HepG2 (cell line): ENCODE results near the gene CNNM4. TPM values are rescaled to one million over a fixed set of nuclear protein-coding genes. Genes with fewer than 3 reads are reported as not detected.
A peak's percentile ranks its signal among the peaks of the same experiment; 100 is the strongest.

Experiments used
- ATF1 ChIP-seq: IDR thresholded peaks from 2 replicates; pipeline ENCODE4 v1.6.1; 2016; ENCODE audit warnings: mild to moderate bottlenecking, control low read depth
- BCLAF1 ChIP-seq: fragments of 450-650 bp; IDR thresholded peaks from 2 replicates; pipeline ENCODE4 v1.6.1; 2017; ENCODE audit warnings: mild to moderate bottlenecking
- CEBPG ChIP-seq: IDR thresholded peaks from 2 replicates; pipeline ENCODE4 v1.6.1; 2016
- CHD4 ChIP-seq: fragments of 200-600 bp; sonication (generic); IDR thresholded peaks from 2 replicates; pipeline ENCODE4 v1.7.0; 2017; ENCODE audit warnings: mild to moderate bottlenecking, low read length, borderline replicate concordance
- E2F2 ChIP-seq: sonication (generic); formaldehyde crosslinking; IDR thresholded peaks from 2 replicates; pipeline ENCODE4 v1.4.0; 2020; ENCODE audit warnings: missing genetic modification reagents, borderline replicate concordance
- KAT7 ChIP-seq: IDR thresholded peaks from 2 replicates; pipeline ENCODE4 v1.6.1; 2018; ENCODE audit warnings: borderline replicate concordance, missing compliant biosample characterization
- KLF11 ChIP-seq: IDR thresholded peaks from 2 replicates; pipeline ENCODE4 v1.6.1; 2016; ENCODE audit warnings: missing compliant biosample characterization
- PBX3 ChIP-seq: sonication (generic); formaldehyde crosslinking; IDR thresholded peaks from 2 replicates; pipeline ENCODE4 v1.8.1; 2023; ENCODE audit warnings: missing genetic modification reagents, inconsistent platforms, borderline replicate concordance
- RBM39 ChIP-seq: fragments of 200-400 bp; formaldehyde crosslinking; IDR thresholded peaks from one replicate; pipeline ENCODE4 v1.6.1; 2018; ENCODE audit warnings: antibody characterized with exemption, mild to moderate bottlenecking, low read depth, low read length; ENCODE audit not compliant: poor library complexity, severe bottlenecking
- REL ChIP-seq: sonication (generic); formaldehyde crosslinking; conservative IDR thresholded peaks from 2 replicates; pipeline ENCODE4 v1.8.0; 2022; ENCODE audit warnings: mild to moderate bottlenecking, missing genetic modification reagents, moderate library complexity
- SP5 ChIP-seq: IDR thresholded peaks from 2 replicates; pipeline ENCODE4 v1.6.1; 2016; ENCODE audit warnings: low read depth, borderline replicate concordance
- ZHX2 ChIP-seq, 2 experiments: sonication (generic) in 1 of 2; formaldehyde crosslinking in 1 of 2; IDR thresholded peaks; 2 replicates each; pipeline versions ENCODE4 v1.6.1 to v1.9.0; 2014 to 2022; ENCODE audit warnings: antibody characterized with exemption in 1 of 2, borderline replicate concordance in 1 of 2, inconsistent platforms in 1 of 2, low read depth in 1 of 2, missing genetic modification reagents in 1 of 2
- ZMAT5 ChIP-seq: sonication (generic); formaldehyde crosslinking; IDR thresholded peaks from 2 replicates; pipeline ENCODE4 v1.5.0; 2020; ENCODE audit warnings: mild to moderate bottlenecking, low read depth, missing genetic modification reagents, borderline replicate concordance
- ZNF230 ChIP-seq: sonication (generic); formaldehyde crosslinking; IDR thresholded peaks from 2 replicates; pipeline ENCODE4 v1.4.0; 2020; ENCODE audit warnings: mild to moderate bottlenecking, missing genetic modification reagents
- ZNF567 ChIP-seq: sonication (generic); formaldehyde crosslinking; IDR thresholded peaks from 2 replicates; pipeline ENCODE4 v1.8.1; 2023; ENCODE audit warnings: mild to moderate bottlenecking, missing genetic modification reagents, borderline replicate concordance
- ZSCAN30 ChIP-seq: sonication (generic); formaldehyde crosslinking; IDR thresholded peaks from 2 replicates; pipeline ENCODE4 v1.5.0; 2020; ENCODE audit warnings: mild to moderate bottlenecking, missing genetic modification reagents
- ZSCAN9 ChIP-seq: IDR thresholded peaks from 2 replicates; pipeline ENCODE4 v1.6.1; 2016; ENCODE audit warnings: borderline replicate concordance
- polyA plus RNA-seq, 8 experiments: library from polyadenylated mRNA; depleted of rRNA in 3 of 8; stranded (reverse) in 7 of 8; unstranded in 1 of 8; fragments of >200 nt; fragmentation: Illumina TruSeq in 4 of 8; extraction: Trizol in 4 of 8; gene quantifications; 2 replicates each; pipeline versions ENCODE4 v1.2.1 to v1.2.3, GENCODE V29; 2011 to 2016; ENCODE audit warnings: low read depth in 4 of 8, missing spikeins in 1 of 8, mixed read lengths in 1 of 8; ENCODE audit not compliant: insufficient read depth in 1 of 8
- total RNA-seq, 5 experiments: library from RNA; depleted of rRNA; stranded (reverse); fragments of >200 nt; fragmentation: Illumina TruSeq; extraction: Trizol; gene quantifications; 2 replicates each; pipeline ENCODE4 v1.2.3, GENCODE V29; 2016; ENCODE audit warnings: low read depth in 1 of 5

Gene CNNM4
- total and polyA plus RNA-seq, 2 of the 13 experiments (the other 11 are each of a cell fraction or from before 2014, with no cell fraction given): 5.9 to 8.4 TPM

GRCh38 chr2:96839875-96840850 is 79.5 kb downstream of the CNNM4 start (continued):
- TF ChIP-seq CHD4 (no peak), PBX3 (CRISPR knock-in tag) (no peak), RBM39 (peak; percentile 55), CEBPG (CRISPR knock-in tag) (no peak), E2F2 (CRISPR knock-in tag) (no peak), KLF11 (CRISPR knock-in tag) (no peak), KAT7 (CRISPR knock-in tag) (no peak), SP5 (no peak), ZMAT5 (CRISPR knock-in tag) (no peak), BCLAF1 (no peak), ZNF230 (CRISPR knock-in tag) (no peak), ATF1 (CRISPR knock-in tag) (no peak), ZHX2 (IDR thresholded peaks at IDR 0.05; ENCODE audit: low read depth) (no peak), ZHX2 (CRISPR knock-in tag; IDR thresholded peaks at IDR 0.05; ENCODE audit: borderline replicate concordance) (no peak), ZSCAN9 (no peak), ZSCAN30 (CRISPR knock-in tag) (no peak), REL (CRISPR knock-in tag) (no peak), ZNF567 (CRISPR knock-in tag) (no peak)
